Measurements from ENCODE around the gene FXYD6.

The FXYD6 gene

GRCh38 chr11:117837791-117838190, 38.7 kb downstream of the FXYD6 start:
- H3K36me3 ChIP-seq (ENCODE audit: insufficient read depth, insufficient read length, low read length): no peaks in the 10 kb centered on the region
- H3K9me3 ChIP-seq (ENCODE audit: insufficient read depth, low read length): no peaks in the 10 kb centered on the region
- TF ChIP-seq ZNF274 (IDR thresholded peaks at IDR 0.05; ENCODE audit: low read depth, low read length): no peak
- no peak for TF ChIP-seq YY1 (IDR thresholded peaks at IDR 0.05; ENCODE audit: insufficient read depth, insufficient read length)
- TF ChIP-seq SUZ12 (IDR thresholded peaks at IDR 0.05; ENCODE audit: extremely low read depth, insufficient read depth, insufficient read length): no peak
- H3K9ac ChIP-seq (ENCODE audit: insufficient read length, low read depth): no peak overlapping the region
- DNase-seq (ENCODE audit: low read depth, low spot score): no peak
- H3K4me3 ChIP-seq (ENCODE audit: insufficient read length, low read depth): no peak overlapping the region
- peaks cover 6% of the 10 kb centered on the region for H3K4me1 ChIP-seq (ENCODE audit: insufficient read depth, insufficient read length)
- H3K27me3 ChIP-seq (ENCODE audit: insufficient read depth, insufficient read length): no peaks in the 10 kb centered on the region

DNA sequence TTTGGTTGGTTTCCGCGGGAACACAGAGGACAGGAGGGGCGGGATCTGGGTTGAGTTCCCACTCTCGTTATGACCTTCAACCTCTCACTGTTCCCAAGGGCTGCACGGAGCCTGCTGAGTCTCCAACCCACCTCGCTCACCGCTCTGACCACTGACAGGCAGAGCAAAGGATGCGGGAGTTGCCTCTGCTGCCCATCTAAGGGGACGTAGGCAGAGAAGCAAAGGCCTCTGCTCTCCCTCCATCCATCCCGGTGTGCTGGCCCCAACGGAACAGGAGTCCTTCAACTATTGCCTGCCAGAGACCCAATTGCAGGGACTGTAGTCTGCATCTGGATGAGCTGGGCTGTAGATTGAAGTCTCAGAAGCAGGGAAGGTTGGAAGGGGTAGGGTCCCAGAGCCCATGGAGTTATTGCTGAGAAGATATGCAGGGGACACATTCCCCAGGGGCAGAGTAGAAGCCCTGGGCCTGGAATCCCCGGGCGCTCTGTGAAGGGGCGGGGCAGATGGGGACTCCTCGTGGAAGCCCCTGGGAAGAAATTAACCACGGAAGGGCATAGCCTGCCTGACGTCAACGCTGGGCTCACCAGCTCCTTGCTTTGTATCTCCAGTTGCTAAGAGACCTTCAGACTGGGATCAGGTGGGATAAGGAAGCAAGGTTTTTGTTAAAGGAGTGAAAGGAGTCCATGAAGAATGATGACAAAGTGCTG, 39.2 kb downstream of the FXYD6 start:
- Histone ChIP-seq H3K36me3 (ENCODE audit: insufficient read depth, insufficient read length, low read length) (no peaks in the 10 kb centered on the region), H3K9me3 (ENCODE audit: insufficient read depth, low read length) (no peaks in the 10 kb centered on the region), H3K9ac (ENCODE audit: insufficient read length, low read depth) (no peak overlapping the region), H3K4me3 (ENCODE audit: insufficient read length, low read depth) (no peak overlapping the region), H3K27me3 (ENCODE audit: insufficient read depth, insufficient read length) (no peaks in the 10 kb centered on the region), H3K4me1 (ENCODE audit: insufficient read depth, insufficient read length) (peaks cover 6% of the 10 kb centered on the region)
- TF ChIP-seq ZNF274 (IDR thresholded peaks at IDR 0.05; ENCODE audit: low read depth, low read length) (no peak), SUZ12 (IDR thresholded peaks at IDR 0.05; ENCODE audit: extremely low read depth, insufficient read depth, insufficient read length) (no peak), YY1 (IDR thresholded peaks at IDR 0.05; ENCODE audit: insufficient read depth, insufficient read length) (no peak)
- DNase-seq (ENCODE audit: low read depth, low spot score): no peak

GRCh38 chr11:117836077-117836960, 40.1 kb downstream of the FXYD6 start:
- Histone ChIP-seq H3K9ac (ENCODE audit: insufficient read length, low read depth) (no peak overlapping the region), H3K27me3 (ENCODE audit: insufficient read depth, insufficient read length) (no peaks in the 10 kb centered on the region)

DNA sequence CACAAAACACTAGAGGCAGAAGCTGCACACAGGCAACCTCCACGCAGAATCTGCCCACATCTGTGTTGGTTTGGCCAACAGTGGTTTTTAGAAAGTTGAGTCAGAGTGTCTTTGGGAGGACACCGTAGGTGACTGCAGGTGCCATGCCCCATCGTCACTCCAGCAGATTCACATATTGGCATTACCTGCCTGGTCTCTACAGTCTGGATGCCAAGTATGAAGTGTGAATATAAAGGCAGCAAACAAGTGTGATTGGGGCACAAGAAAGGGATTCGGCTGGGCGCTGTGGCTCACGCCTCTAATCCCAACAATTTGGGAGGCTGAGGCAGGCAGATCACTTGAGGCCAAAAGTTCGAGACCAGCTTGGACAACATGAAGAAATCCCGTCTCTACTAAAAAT, 40.9 kb downstream of the FXYD6 start:
- TF ChIP-seq SUZ12 (IDR thresholded peaks at IDR 0.05; ENCODE audit: extremely low read depth, insufficient read depth, insufficient read length): no peak
- no peak for TF ChIP-seq YY1 (IDR thresholded peaks at IDR 0.05; ENCODE audit: insufficient read depth, insufficient read length)
- TF ChIP-seq ZNF274 (IDR thresholded peaks at IDR 0.05; ENCODE audit: low read depth, low read length): no peak
- H3K27me3 ChIP-seq (ENCODE audit: insufficient read depth, insufficient read length): no peaks in the 10 kb centered on the region

More at GRCh38 chr11:117836077-117836960, 40.1 kb downstream of the FXYD6 start:
- H3K36me3 ChIP-seq (ENCODE audit: insufficient read depth, insufficient read length, low read length): no peaks in the 10 kb centered on the region
- no peak for DNase-seq (ENCODE audit: low read depth, low spot score)
- H3K9me3 ChIP-seq (ENCODE audit: insufficient read depth, low read length): no peaks in the 10 kb centered on the region
- TF ChIP-seq ZNF274 (IDR thresholded peaks at IDR 0.05; ENCODE audit: low read depth, low read length) (no peak), SUZ12 (IDR thresholded peaks at IDR 0.05; ENCODE audit: extremely low read depth, insufficient read depth, insufficient read length) (no peak), YY1 (IDR thresholded peaks at IDR 0.05; ENCODE audit: insufficient read depth, insufficient read length) (no peak)
- H3K4me3 ChIP-seq (ENCODE audit: insufficient read length, low read depth): no peak overlapping the region
- peaks cover 6% of the 10 kb centered on the region for H3K4me1 ChIP-seq (ENCODE audit: insufficient read depth, insufficient read length)

DNA sequence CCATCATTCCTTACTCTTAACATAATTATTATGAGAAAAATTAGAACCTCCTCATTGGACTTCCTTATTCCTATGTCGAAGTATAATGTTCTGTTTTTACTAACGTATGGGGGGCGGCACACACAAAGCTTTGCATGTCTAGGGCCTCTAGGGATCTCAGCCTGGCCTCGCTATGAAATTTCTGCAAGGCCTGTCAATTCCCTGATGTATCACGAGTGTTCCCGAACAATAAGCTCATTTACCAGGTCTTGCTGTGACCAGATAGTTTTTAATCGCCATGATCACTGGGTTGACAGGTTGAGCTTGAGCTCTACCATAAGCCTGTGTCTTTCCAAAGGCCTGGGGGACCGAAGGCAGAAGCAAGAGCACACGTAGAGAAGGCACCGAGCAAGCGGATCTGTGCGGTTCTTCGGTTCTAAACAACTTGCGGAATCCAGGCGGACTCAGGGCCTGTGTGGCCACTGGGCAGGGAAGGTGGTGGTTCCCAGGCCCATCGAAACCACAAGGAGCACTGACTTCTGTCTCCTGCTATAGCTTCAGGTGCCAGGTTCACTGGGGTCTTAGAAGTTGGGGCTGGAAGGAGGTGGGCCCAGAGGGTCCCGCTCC, 41.5 kb downstream of the FXYD6 start:
- Histone ChIP-seq H3K9ac (ENCODE audit: insufficient read length, low read depth) (no peak overlapping the region), H3K9me3 (ENCODE audit: insufficient read depth, low read length) (no peaks in the 10 kb centered on the region), H3K4me3 (ENCODE audit: insufficient read length, low read depth) (no peak overlapping the region), H3K4me1 (ENCODE audit: insufficient read depth, insufficient read length) (peaks cover 6% of the 10 kb centered on the region), H3K36me3 (ENCODE audit: insufficient read depth, insufficient read length, low read length) (no peaks in the 10 kb centered on the region), H3K27me3 (ENCODE audit: insufficient read depth, insufficient read length) (no peaks in the 10 kb centered on the region)
- no peak for DNase-seq (ENCODE audit: low read depth, low spot score)
- no peak for TF ChIP-seq YY1 (IDR thresholded peaks at IDR 0.05; ENCODE audit: insufficient read depth, insufficient read length)
- TF ChIP-seq ZNF274 (IDR thresholded peaks at IDR 0.05; ENCODE audit: low read depth, low read length): no peak
- no peak for TF ChIP-seq SUZ12 (IDR thresholded peaks at IDR 0.05; ENCODE audit: extremely low read depth, insufficient read depth, insufficient read length)

More for the DNA sequence above, 40.9 kb downstream of the FXYD6 start:
- no peak for DNase-seq (ENCODE audit: low read depth, low spot score)
- Histone ChIP-seq H3K4me3 (ENCODE audit: insufficient read length, low read depth) (no peak overlapping the region), H3K9me3 (ENCODE audit: insufficient read depth, low read length) (no peaks in the 10 kb centered on the region), H3K9ac (ENCODE audit: insufficient read length, low read depth) (no peak overlapping the region), H3K4me1 (ENCODE audit: insufficient read depth, insufficient read length) (peaks cover 7% of the 10 kb centered on the region), H3K36me3 (ENCODE audit: insufficient read depth, insufficient read length, low read length) (no peaks in the 10 kb centered on the region)

- Histone ChIP-seq H3K27me3 (ENCODE audit: insufficient read depth, insufficient read length) (no peaks in the 10 kb centered on the region), H3K9me3 (ENCODE audit: insufficient read depth, low read length) (no peaks in the 10 kb centered on the region), H3K9ac (ENCODE audit: insufficient read length, low read depth) (no peak overlapping the region), H3K36me3 (ENCODE audit: insufficient read depth, insufficient read length, low read length) (no peaks in the 10 kb centered on the region), H3K4me3 (ENCODE audit: insufficient read length, low read depth) (no peak overlapping the region), H3K4me1 (ENCODE audit: insufficient read depth, insufficient read length) (peaks cover 7% of the 10 kb centered on the region)
- DNase-seq (ENCODE audit: low read depth, low spot score): no peak
- no peak for TF ChIP-seq YY1 (IDR thresholded peaks at IDR 0.05; ENCODE audit: insufficient read depth, insufficient read length)
- TF ChIP-seq ZNF274 (IDR thresholded peaks at IDR 0.05; ENCODE audit: low read depth, low read length): no peak
- TF ChIP-seq SUZ12 (IDR thresholded peaks at IDR 0.05; ENCODE audit: extremely low read depth, insufficient read depth, insufficient read length): no peak
Measured at GRCh38 chr11:117834068-117834810, 42.2 kb downstream of the FXYD6 start.
